GM23248 (cell line): ENCODE results near the gene SULT4A1. TPM values are rescaled to one million over a fixed set of nuclear protein-coding genes. Genes with fewer than 3 reads are reported as not detected.

Experiments
- DNase-seq: peaks from one replicate; pipeline ENCODE4 v3.0.0-alpha.2; 2015
- H2AFZ ChIP-seq: fragments of 200-600 bp; sonication (generic); 2 replicates; pipeline ENCODE4 v1.6.1; 2016; ENCODE audit warnings: antibody characterized with exemption
- H3F3A ChIP-seq: fragments of 200-600 bp; sonication (generic); 2 replicates; pipeline ENCODE4 v1.6.1; 2016; ENCODE audit warnings: mild to moderate bottlenecking, antibody characterized with exemption, mixed run types; ENCODE audit not compliant: insufficient read depth
- H3K27ac ChIP-seq: fragments of 200-600 bp; sonication (generic); 2 replicates; pipeline ENCODE4 v1.5.1; 2016; ENCODE audit warnings: mild to moderate bottlenecking
- H3K27me3 ChIP-seq: fragments of 200-600 bp; sonication (generic); replicated peaks from 2 replicates; pipeline ENCODE4 v1.6.1; 2016; ENCODE audit warnings: mild to moderate bottlenecking; ENCODE audit not compliant: insufficient read depth
- H3K36me3 ChIP-seq: fragments of 200-600 bp; sonication (generic); 2 replicates; pipeline ENCODE4 v1.6.1; 2016; ENCODE audit warnings: low read depth, mild to moderate bottlenecking
- H3K4me1 ChIP-seq: fragments of 200-600 bp; sonication (generic); 2 replicates; pipeline ENCODE4 v1.6.1; 2016; ENCODE audit warnings: mild to moderate bottlenecking; ENCODE audit not compliant: insufficient read depth
- H3K4me2 ChIP-seq: fragments of 200-600 bp; sonication (generic); one replicate; pipeline ENCODE4 v1.6.1; 2016; ENCODE audit warnings: mild to moderate bottlenecking; ENCODE audit not compliant: unreplicated experiment
- H3K4me3 ChIP-seq: fragments of 200-600 bp; sonication (generic); 2 replicates; pipeline ENCODE4 v1.5.1; 2016; ENCODE audit warnings: mild to moderate bottlenecking
- H3K79me2 ChIP-seq: fragments of 200-600 bp; sonication (generic); 2 replicates; pipeline ENCODE4 v1.6.1; 2016; ENCODE audit warnings: mild to moderate bottlenecking; ENCODE audit not compliant: insufficient read depth
- H3K9ac ChIP-seq: fragments of 200-600 bp; sonication (generic); 2 replicates; pipeline ENCODE4 v1.6.1; 2016; ENCODE audit warnings: mild to moderate bottlenecking
- H3K9me2 ChIP-seq: fragments of 200-600 bp; sonication (generic); 2 replicates; pipeline ENCODE4 v1.6.1; 2016; ENCODE audit warnings: mixed run types, mild to moderate bottlenecking, moderate library complexity; ENCODE audit not compliant: insufficient read depth
- H3K9me3 ChIP-seq: fragments of 200-600 bp; sonication (generic); one replicate; pipeline ENCODE4 v1.6.1; 2017; ENCODE audit warnings: low read depth
- H4K20me1 ChIP-seq: fragments of 200-600 bp; sonication (generic); 2 replicates; pipeline ENCODE4 v1.6.0; 2016; ENCODE audit not compliant: insufficient read depth
- EZH2 ChIP-seq: fragments of 200-600 bp; sonication (generic); IDR thresholded peaks from 2 replicates; pipeline ENCODE4 v1.6.1; 2018; ENCODE audit warnings: antibody characterized with exemption, mild to moderate bottlenecking; ENCODE audit not compliant: insufficient read depth, poor library complexity, severe bottlenecking
- EZH2phosphoT487 ChIP-seq: fragments of 200-600 bp; sonication (generic); IDR thresholded peaks from 2 replicates; pipeline ENCODE4 v1.6.1; 2018; ENCODE audit warnings: antibody characterized with exemption, moderate library complexity, mild to moderate bottlenecking, low read depth; ENCODE audit not compliant: insufficient read depth
- WGBS, 2 experiments: methylation state at CpG; one replicate each; pipeline ENCODE4 v1.1.6; 2015 to 2017; ENCODE audit warnings: low lambda C conversion rate in 2 of 2, low coverage in 1 of 2; ENCODE audit errors: missing lambda C conversion rate in 2 of 2; 5-methylcytosine and 5-hydroxymethylcytosine counted together
- in situ Hi-C: fragments of 300-500 bp; cut with MboI; formaldehyde crosslinking; loops from 2 replicates; pipeline ENCODE4 v1.15.0; 2020
- polyA plus RNA-seq: library from polyadenylated mRNA; unstranded; fragments of >200 nt; fragmentation: Nextera tagmentation; extraction: Ambion mirVana; gene quantifications from 2 replicates; pipeline ENCODE4 v1.2.1, GENCODE V29; 2016
- total RNA-seq: library from RNA; depleted of rRNA; stranded (reverse); fragments of >200 nt; shearing (Covaris generic); gene quantifications from 2 replicates; pipeline ENCODE4 v1.2.3, GENCODE V29; 2014

The SULT4A1 gene
- total and polyA plus RNA-seq, 2 experiments from 2014 or later, result not detected

GRCh38 chr22:43860831-43861230 lies 1.5 kb downstream of the SULT4A1 start:
- H3K4me3 ChIP-seq, result no peak overlapping the region
- 77 to 81% methylated on average over 12 of the region's 12 CpGs for WGBS, 2 experiments
- peaks cover 47% of the 10 kb centered on the region for H3K27me3 ChIP-seq
- H3K9me2 ChIP-seq, result no peaks in the 10 kb centered on the region
- H3K4me2 ChIP-seq, result no peak overlapping the region
- no peaks in the 10 kb centered on the region for H3K79me2 ChIP-seq
- H4K20me1 ChIP-seq, result no peaks in the 10 kb centered on the region
- H3K4me1 ChIP-seq, result no peaks in the 10 kb centered on the region
- TF ChIP-seq EZH2 (no peak), EZH2phosphoT487 (no peak)
- H3K9me3 ChIP-seq, result no peaks in the 10 kb centered on the region
- no peak for DNase-seq
- in situ Hi-C loops, result no loop called here
- no peaks in the 10 kb centered on the region for H3K36me3 ChIP-seq
- no peaks in the 10 kb centered on the region for H3F3A ChIP-seq
- no peak overlapping the region for H3K27ac ChIP-seq
- no peak overlapping the region for H3K9ac ChIP-seq
- no peak overlapping the region for H2AFZ ChIP-seq

DNA sequence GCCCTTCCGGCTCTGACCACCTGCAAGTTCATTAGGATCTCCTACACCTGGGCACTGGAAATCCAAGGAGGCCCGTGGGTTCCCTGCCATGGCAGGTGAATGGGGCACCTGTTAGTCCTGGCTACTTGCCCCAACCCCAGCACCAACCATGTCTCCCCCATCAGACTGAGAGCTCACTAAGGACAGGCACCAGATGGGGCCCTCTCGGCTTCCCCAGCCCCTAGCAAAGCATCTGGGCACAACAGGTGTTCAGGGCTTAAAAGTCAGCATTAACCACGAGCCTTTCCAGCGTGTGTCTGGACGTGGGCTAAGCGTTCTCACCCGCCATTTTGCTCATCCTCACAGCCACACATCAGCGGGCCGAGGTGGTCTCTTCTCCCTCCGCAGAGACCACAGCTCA lies 2.2 kb downstream of the SULT4A1 start:
- H3K27me3 ChIP-seq, result peaks cover 47% of the 10 kb centered on the region
- WGBS, 2 experiments, result 46 to 63% methylated on average over 10 to 11 of the region's 11 CpGs
- H3F3A ChIP-seq, result no peaks in the 10 kb centered on the region
- no peak overlapping the region for H3K4me2 ChIP-seq
- in situ Hi-C loops, result no loop called here
- H4K20me1 ChIP-seq, result no peaks in the 10 kb centered on the region
- no peaks in the 10 kb centered on the region for H3K79me2 ChIP-seq
- no peak overlapping the region for H3K4me3 ChIP-seq
- H3K4me1 ChIP-seq, result no peaks in the 10 kb centered on the region
- no peaks in the 10 kb centered on the region for H3K9me3 ChIP-seq
- TF ChIP-seq EZH2, result no peak
- TF ChIP-seq EZH2phosphoT487, result no peak
- no peak overlapping the region for H3K9ac ChIP-seq
- H3K36me3 ChIP-seq, result no peaks in the 10 kb centered on the region
- DNase-seq, result no peak
- no peaks in the 10 kb centered on the region for H3K9me2 ChIP-seq
- H2AFZ ChIP-seq, result no peak overlapping the region
- no peak overlapping the region for H3K27ac ChIP-seq

- Histone ChIP-seq H3K27ac (no peak overlapping the region), H3K79me2 (no peaks in the 10 kb centered on the region), H2AFZ (no peak overlapping the region), H3K9me3 (no peaks in the 10 kb centered on the region), H3K9me2 (no peaks in the 10 kb centered on the region), H3K4me1 (no peaks in the 10 kb centered on the region), H3K36me3 (no peaks in the 10 kb centered on the region), H4K20me1 (no peaks in the 10 kb centered on the region), H3F3A (no peaks in the 10 kb centered on the region), H3K4me2 (no peak overlapping the region), H3K4me3 (no peak overlapping the region), H3K27me3 (peaks cover 46% of the 10 kb centered on the region), H3K9ac (no peak overlapping the region)
- no peak for TF ChIP-seq EZH2phosphoT487
- no peak for TF ChIP-seq EZH2
- 66 to 67% methylated on average over 14 of the region's 14 CpGs for WGBS, 2 experiments
- no peak for DNase-seq
- in situ Hi-C loops, result no loop called here
Measured at GRCh38 chr22:43859621-43860020, 2.7 kb downstream of the SULT4A1 start.

GRCh38 chr22:43859176-43859575 lies 3.1 kb downstream of the SULT4A1 start:
- no peak for DNase-seq
- no peaks in the 10 kb centered on the region for H3K9me3 ChIP-seq
- no peaks in the 10 kb centered on the region for H3K4me1 ChIP-seq
- no peaks in the 10 kb centered on the region for H3K79me2 ChIP-seq
- no peak overlapping the region for H3K27ac ChIP-seq
- no peaks in the 10 kb centered on the region for H4K20me1 ChIP-seq
- WGBS, 2 experiments, result 42 to 43% methylated on average over 7 of the region's 7 CpGs
- H2AFZ ChIP-seq, result no peak overlapping the region
- H3K27me3 ChIP-seq, result peaks cover 42% of the 10 kb centered on the region
- H3K4me2 ChIP-seq, result no peak overlapping the region
- no peaks in the 10 kb centered on the region for H3K9me2 ChIP-seq
- no peak for TF ChIP-seq EZH2phosphoT487
- TF ChIP-seq EZH2, result no peak
- H3K4me3 ChIP-seq, result no peak overlapping the region
- no peaks in the 10 kb centered on the region for H3K36me3 ChIP-seq
- no peaks in the 10 kb centered on the region for H3F3A ChIP-seq
- no peak overlapping the region for H3K9ac ChIP-seq
- in situ Hi-C loops, result no loop called here
